NB4 (cell line): ENCODE results near the gene LAMTOR2.

Source experiments
- DNase-seq: peaks from one replicate; pipeline ENCODE4 v3.0.0; 2010; ENCODE audit warnings: low read depth
- H3K4me3 ChIP-seq: one replicate; pipeline ENCODE4 v1.5.1; 2011; ENCODE audit warnings: mild to moderate bottlenecking, low read depth, low read length, moderate library complexity
- CTCF ChIP-seq: IDR thresholded peaks from one replicate; pipeline ENCODE4 v1.5.1; 2012; ENCODE audit warnings: low read depth, low read length
- MAX ChIP-seq: IDR thresholded peaks from 2 replicates; pipeline ENCODE4 v1.6.1; 2011; ENCODE audit warnings: low read depth, low read length
- MYC ChIP-seq: IDR thresholded peaks from 2 replicates; pipeline ENCODE4 v1.6.1; 2011; ENCODE audit warnings: low read depth, low read length
- POLR2A ChIP-seq: IDR thresholded peaks from 2 replicates; pipeline ENCODE4 v1.6.1; 2011; ENCODE audit warnings: mild to moderate bottlenecking; ENCODE audit not compliant: insufficient read length; ENCODE audit errors: extremely low read depth

LAMTOR2 gene

GRCh38 chr1:156064615-156065014 lies 10.0 kb downstream of the LAMTOR2 start:
- no peak overlapping the region for H3K4me3 ChIP-seq
- DNase-seq: no peak
- TF ChIP-seq POLR2A: no peak
- no peak for TF ChIP-seq MYC
- no peak for TF ChIP-seq MAX
- TF ChIP-seq CTCF: no peak

- no peak overlapping the region for H3K4me3 ChIP-seq
- no peak for DNase-seq
- TF ChIP-seq MAX: no peak
- no peak for TF ChIP-seq MYC
- no peak for TF ChIP-seq CTCF
- no peak for TF ChIP-seq POLR2A
Measured at GRCh38 chr1:156065212-156065611, 10.6 kb downstream of the LAMTOR2 start.

- TF ChIP-seq CTCF (no peak), MAX (no peak), MYC (no peak), POLR2A (no peak)
- DNase-seq: no peak
- no peak overlapping the region for H3K4me3 ChIP-seq
Measured at GRCh38 chr1:156065871-156066270, 11.3 kb downstream of the LAMTOR2 start.

GRCh38 chr1:156067262-156067661 lies 12.7 kb downstream of the LAMTOR2 start:
- no peak overlapping the region for H3K4me3 ChIP-seq
- TF ChIP-seq POLR2A (no peak), MYC (no peak), CTCF (no peak), MAX (no peak)
- no peak for DNase-seq

- peak; percentile 74 for DNase-seq
- no peak for TF ChIP-seq CTCF
- no peak for TF ChIP-seq MYC
- no peak for TF ChIP-seq MAX
- TF ChIP-seq POLR2A: no peak
- H3K4me3 ChIP-seq: no peak overlapping the region
Measured at GRCh38 chr1:156069490-156070455, 15.2 kb downstream of the LAMTOR2 start.
